GM19023 (cell line): Measurements from ENCODE around the gene SLC2A6.

Experiments
- ATAC-seq: cut with Tn5 transposase; IDR thresholded peaks from one replicate; pipeline ENCODE4 v1.9.1; 2021; ENCODE audit warnings: mild to moderate bottlenecking, moderate library complexity; ENCODE audit not compliant: unreplicated experiment

The SLC2A6 gene

GRCh38 chr9:133478851-133479711, at the start of gene SLC2A6:
Gene SLC2A6 (minus strand): TSS chr9:133479099. CDS start chr9:133479059, 40 bp downstream.
- ATAC-seq = peak; percentile 96

GRCh38 chr9:133528001-133528875, 49.3 kb upstream of the SLC2A6 start:
- ATAC-seq = no peak

GRCh38 chr9:133527444-133527920, 48.6 kb upstream of the SLC2A6 start:
- no peak for ATAC-seq

- no peak for ATAC-seq
These were observed 47.9 kb upstream of the SLC2A6 start for GRCh38 chr9:133526721-133527321.

GRCh38 chr9:133525677-133526076, 46.8 kb upstream of the SLC2A6 start:
- no peak for ATAC-seq

GRCh38 chr9:133524679-133525228, 45.9 kb upstream of the SLC2A6 start, which contains the start of gene MYMK:
Gene MYMK (minus strand): TSS chr9:133524959. CDS start chr9:133524844, 115 bp downstream.
- ATAC-seq = no peak

GRCh38 chr9:133524146-133524545, 45.2 kb upstream of the SLC2A6 start:
- no peak for ATAC-seq

GRCh38 chr9:133523106-133523505, 44.2 kb upstream of the SLC2A6 start:
- ATAC-seq = no peak

GRCh38 chr9:133522073-133522910, 43.4 kb upstream of the SLC2A6 start:
- no peak for ATAC-seq

GRCh38 chr9:133521122-133522072, 42.5 kb upstream of the SLC2A6 start:
- no peak for ATAC-seq

- no peak for ATAC-seq
These were observed 41.4 kb upstream of the SLC2A6 start for GRCh38 chr9:133520121-133520835.

- ATAC-seq = no peak
These were observed 40.8 kb upstream of the SLC2A6 start for GRCh38 chr9:133519693-133520092.

GRCh38 chr9:133518706-133519449, 40.0 kb upstream of the SLC2A6 start:
- ATAC-seq = no peak

GRCh38 chr9:133518200-133518599, 39.3 kb upstream of the SLC2A6 start:
- ATAC-seq = no peak

GRCh38 chr9:133517711-133518110, 38.8 kb upstream of the SLC2A6 start:
- ATAC-seq = no peak

GRCh38 chr9:133516961-133517350, 38.1 kb upstream of the SLC2A6 start:
- ATAC-seq = no peak

GRCh38 chr9:133516256-133516960, 37.5 kb upstream of the SLC2A6 start:
- no peak for ATAC-seq
